Measurements from ENCODE around the gene ZNF565.

ZNF565 gene

DNA sequence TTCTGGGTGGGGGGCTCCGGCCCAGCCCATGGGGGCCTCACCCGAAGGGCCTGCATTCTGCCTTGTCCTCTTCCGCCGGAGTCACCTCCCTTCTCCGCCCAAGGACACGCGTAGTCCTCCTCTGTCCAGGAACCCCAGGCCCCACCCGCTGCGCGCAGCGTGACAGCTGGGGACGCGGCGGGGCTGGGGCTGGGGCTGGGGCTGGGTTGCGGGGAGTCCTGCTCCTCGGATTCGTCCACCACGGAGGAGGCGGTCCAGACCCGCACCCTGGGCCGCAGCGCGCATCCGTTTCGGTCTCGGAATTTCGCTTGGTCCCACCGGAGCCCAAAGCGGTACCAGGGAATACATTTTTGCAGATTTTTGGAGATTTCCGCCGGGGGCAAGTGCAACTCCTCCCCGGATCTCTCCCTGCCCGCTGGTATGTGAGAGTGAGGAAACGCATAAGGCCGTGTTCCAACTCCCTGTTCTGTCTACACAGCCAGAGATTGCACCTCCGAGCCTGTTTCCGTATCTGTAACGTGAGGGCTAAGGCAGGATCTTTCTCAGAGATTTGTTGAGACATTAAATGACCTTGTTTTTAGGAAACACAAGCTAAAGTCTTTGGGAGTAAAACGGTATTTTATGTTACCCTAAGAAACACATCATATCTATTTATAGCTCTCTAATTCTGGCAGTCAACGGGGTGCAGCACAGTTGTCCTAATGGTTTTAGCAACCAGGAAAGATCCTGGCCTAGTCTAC, 61.9 kb downstream of the ZNF565 start, which contains the start of gene COX7A1:
TSS of gene COX7A1 (minus strand) at position 96 of the 740 bp plus-strand sequence. CDS start at position 56, 40 bp downstream.
- TF ChIP-seq, protein P1, sequence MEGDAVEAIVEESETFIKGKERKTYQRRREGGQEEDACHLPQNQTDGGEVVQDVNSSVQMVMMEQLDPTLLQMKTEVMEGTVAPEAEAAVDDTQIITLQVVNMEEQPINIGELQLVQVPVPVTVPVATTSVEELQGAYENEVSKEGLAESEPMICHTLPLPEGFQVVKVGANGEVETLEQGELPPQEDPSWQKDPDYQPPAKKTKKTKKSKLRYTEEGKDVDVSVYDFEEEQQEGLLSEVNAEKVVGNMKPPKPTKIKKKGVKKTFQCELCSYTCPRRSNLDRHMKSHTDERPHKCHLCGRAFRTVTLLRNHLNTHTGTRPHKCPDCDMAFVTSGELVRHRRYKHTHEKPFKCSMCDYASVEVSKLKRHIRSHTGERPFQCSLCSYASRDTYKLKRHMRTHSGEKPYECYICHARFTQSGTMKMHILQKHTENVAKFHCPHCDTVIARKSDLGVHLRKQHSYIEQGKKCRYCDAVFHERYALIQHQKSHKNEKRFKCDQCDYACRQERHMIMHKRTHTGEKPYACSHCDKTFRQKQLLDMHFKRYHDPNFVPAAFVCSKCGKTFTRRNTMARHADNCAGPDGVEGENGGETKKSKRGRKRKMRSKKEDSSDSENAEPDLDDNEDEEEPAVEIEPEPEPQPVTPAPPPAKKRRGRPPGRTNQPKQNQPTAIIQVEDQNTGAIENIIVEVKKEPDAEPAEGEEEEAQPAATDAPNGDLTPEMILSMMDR (IDR thresholded peaks at IDR 0.05; ENCODE audit: control extremely low read depth, extremely low read depth, low read depth, missing control alignments): no peak
- ChIA-PET CTCF (interaction anchor here (1.0 to 2.3 kb wide), 4 partner anchors 12 to 25 kb away, joined by 3 to 8 read pairs (median 4); partner anchors contain the start of gene CAPNS1), POLR2A (no interaction called here)
- DNase-seq (ENCODE audit: extremely low spot score): no peak

DNA sequence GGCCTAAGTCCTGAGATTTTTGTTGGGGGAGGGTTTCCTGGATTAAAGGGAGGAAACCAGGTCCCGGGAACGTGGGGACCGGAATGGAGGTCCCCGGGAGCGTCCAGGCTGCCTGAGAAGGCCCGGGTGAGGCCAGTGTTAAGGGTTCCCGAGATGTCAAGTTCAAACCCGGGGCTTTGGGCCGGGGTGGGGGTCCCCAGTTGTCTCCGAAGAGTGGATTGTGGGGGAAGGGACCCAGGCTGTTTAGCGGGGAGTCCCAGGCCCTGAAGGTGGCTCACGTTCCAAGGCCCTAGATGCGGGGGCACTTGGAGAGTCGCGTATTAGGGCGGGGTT, 62.5 kb downstream of the ZNF565 start:
- TF ChIP-seq, protein P1 (IDR thresholded peaks at IDR 0.05; ENCODE audit: control extremely low read depth, extremely low read depth, low read depth, missing control alignments): no peak
- peak; percentile 20 for DNase-seq (ENCODE audit: extremely low spot score)
- CTCF ChIA-PET: no interaction called here
- POLR2A ChIA-PET: no interaction called here

DNA sequence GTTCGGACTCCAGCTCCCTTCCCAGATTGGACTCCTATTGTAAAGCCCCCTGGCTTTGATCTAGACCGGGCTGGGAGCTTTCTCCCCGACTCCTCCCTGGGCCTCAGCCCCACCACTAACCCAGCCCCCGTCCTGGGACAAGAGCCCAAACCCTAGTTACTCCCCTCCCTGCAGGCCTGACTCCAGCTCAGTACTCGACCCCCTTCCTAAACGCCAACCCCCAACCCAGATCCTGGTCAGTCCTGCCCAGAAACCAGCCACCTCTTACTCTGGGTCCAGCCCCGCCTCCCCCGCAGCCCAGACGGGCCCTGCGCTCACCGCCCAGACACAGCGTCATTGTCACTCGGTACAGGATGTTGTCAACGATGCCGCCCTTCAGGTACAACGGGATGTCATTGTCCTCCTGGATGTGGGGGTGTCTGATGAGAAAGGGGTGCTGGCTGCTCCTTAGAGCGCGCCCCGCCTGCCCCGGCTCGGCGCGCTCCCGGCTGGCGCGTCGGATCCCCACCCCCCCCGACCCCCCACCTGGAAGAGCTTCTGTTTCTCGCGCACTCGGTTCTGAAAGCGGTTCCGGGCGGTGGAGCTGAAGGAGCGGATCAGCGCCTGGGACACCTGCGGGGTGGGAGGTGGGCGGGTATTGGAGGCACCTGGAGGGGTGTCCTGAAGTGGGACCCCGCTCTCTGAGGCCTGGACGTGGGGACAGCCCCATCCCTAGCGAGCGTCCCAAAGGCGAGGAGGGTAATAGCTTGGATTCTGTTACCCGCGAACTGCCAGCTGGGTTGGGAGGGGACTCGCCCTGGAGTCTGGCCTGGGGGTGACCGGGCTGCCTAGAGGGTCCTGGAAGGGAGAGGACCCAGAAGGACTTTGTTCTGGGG, 63.1 kb downstream of the ZNF565 start:
- ChIA-PET CTCF (interaction anchor here (1.4 to 2.1 kb wide), 3 partner anchors 21 to 90 kb away, joined by 4 to 5 read pairs (median 5); no protein-coding TSS in a partner anchor), POLR2A (no interaction called here)
- TF ChIP-seq, protein P1 (IDR thresholded peaks at IDR 0.05; ENCODE audit: control extremely low read depth, extremely low read depth, low read depth, missing control alignments): no peak
- no peak for DNase-seq (ENCODE audit: extremely low spot score)

DNA sequence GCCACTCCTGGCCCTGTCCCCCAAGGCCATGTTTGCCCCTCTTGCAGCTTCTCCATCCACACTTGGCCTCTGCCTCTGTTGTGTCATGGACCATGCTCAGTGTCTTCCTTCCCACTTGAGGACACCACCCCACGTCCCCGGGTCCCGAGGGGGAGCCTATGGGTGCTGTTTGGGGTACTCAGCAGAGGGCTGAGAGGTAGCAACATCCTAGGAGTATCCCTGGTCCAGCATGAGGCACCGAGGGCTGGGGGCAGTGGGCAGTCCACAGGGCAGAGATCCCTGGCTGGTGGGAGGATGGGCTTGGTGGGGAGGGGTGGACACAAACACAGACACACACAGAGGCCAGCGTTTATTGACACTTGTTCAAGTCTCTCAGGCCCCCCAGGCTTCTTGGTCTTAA, 63.9 kb downstream of the ZNF565 start:
- TF ChIP-seq, protein P1 (IDR thresholded peaks at IDR 0.05; ENCODE audit: control extremely low read depth, extremely low read depth, low read depth, missing control alignments): no peak
- ChIA-PET CTCF (interaction anchor here (1.4 to 2.1 kb wide), 3 partner anchors 20 to 90 kb away, joined by 4 to 5 read pairs (median 5); no protein-coding TSS in a partner anchor), POLR2A (no interaction called here)
- DNase-seq (ENCODE audit: extremely low spot score): no peak

DNA sequence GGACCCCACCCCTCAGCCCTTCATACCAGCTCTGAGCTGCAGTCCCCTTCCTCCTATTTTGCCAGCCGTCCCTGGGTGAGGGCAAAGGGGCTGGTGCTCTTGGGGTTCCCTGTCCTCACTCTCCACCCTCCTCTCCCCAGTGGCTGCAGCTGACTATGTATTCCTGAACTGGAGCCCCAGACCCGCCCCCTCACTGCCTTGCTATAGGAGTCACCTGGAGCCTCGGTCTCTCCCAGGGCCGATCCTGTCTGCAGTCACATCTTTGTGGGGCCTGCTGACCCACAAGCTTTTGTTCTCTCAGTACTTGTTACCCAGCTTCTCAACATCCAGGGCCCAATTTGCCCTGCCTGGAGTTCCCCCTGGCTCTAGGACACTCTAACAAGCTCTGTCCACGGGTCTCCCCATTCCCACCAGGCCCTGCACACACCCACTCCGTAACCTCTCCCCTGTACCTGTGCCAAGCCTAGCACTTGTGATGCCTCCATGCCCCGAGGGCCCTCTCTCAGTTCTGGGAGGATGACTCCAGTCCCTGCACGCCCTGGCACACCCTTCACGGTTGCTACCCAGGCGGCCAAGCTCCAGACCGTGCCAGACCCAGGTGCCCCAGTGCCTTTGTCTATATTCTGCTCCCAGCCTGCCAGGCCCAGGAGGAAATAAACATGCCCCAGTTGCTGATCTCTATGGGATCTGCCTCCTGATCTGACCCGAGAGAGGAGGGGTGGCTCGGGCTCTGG, 64.6 kb downstream of the ZNF565 start:
- ChIA-PET POLR2A (interaction anchor here (0.6 kb wide), 1 partner anchor 96 kb away, joined by 5 read pairs; no protein-coding TSS in a partner anchor), CTCF (interaction anchor here (1.4 to 2.1 kb wide), 3 partner anchors 20 to 89 kb away, joined by 4 to 5 read pairs (median 5); no protein-coding TSS in a partner anchor)
- DNase-seq (ENCODE audit: extremely low spot score): no peak
- TF ChIP-seq, protein P1 (IDR thresholded peaks at IDR 0.05; ENCODE audit: control extremely low read depth, extremely low read depth, low read depth, missing control alignments): no peak

DNA sequence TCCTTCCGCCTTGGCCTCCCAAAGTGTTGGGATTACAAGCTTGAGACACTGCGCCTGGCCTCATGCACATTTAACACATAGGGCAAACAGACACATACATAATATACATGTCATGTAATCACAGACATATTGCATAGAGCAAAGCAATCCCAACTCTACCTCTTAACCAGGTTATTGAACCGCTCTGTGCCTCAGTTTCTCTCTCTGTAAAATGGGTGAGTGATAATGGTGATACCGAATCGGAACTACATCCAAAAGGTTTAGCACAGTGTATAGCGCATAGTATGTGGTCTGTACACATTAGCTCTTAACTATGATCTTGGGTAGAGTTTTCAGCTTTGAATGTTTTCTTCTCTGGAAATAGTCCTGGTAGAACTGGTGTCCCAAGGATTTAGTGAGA, 69.8 kb downstream of the ZNF565 start:
- DNase-seq (ENCODE audit: extremely low spot score): no peak
- ChIA-PET CTCF (interaction anchor here (1.4 to 3.3 kb wide), 2 partner anchors 16 to 28 kb away, joined by 3 to 15 read pairs; no protein-coding TSS in a partner anchor), POLR2A (no interaction called here)
- TF ChIP-seq, protein P1 (IDR thresholded peaks at IDR 0.05; ENCODE audit: control extremely low read depth, extremely low read depth, low read depth, missing control alignments): no peak

Data from GM10248 (cell line).